ENCODE data around the gene MED27. TPM values are rescaled to one million over a fixed set of nuclear protein-coding genes. Genes with fewer than 3 reads are reported as not detected.
"Not testable (repeated sequence)": the region's sequence is repeated elsewhere in the genome, so short reads cannot be mapped to it uniquely, and the experiment has no call there.

Gene MED27
- total RNA-seq, 2 donors from 2014 or later, result 12.0 to 18.8 TPM

DNA sequence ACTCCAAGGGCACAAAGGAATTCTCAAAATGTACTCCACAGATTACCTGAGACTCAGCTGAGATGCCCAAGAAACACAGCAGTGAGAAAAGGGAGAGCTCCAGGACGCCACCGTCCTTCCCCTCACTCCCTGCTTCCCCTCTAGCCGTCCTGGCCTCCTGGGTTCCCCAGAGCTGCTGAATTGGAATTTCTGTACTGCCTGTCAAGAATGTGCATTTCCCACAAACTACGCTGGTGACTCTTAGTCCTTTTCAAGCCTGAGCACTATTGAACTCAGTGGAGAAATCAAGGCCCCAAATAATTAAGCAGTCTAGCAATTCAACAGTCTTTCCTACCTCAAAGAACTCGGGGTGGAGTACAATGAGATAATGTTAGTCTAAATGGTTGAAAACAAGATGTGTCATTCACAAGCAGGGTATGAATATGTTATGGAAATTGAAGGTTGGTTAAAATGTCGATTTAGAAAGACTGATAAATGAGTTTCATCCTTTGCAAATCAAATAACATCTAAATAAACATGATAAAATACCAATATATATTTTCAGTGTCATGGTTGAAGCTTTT lies 153.2 kb downstream of the MED27 start:
- no peak for DNase-seq
- H3K9me3 ChIP-seq, result no peaks in the 10 kb centered on the region
- no peaks in the 10 kb centered on the region for H3K27me3 ChIP-seq
- no peak overlapping the region for H3K27ac ChIP-seq
- no peak overlapping the region for H3K4me3 ChIP-seq
- TF ChIP-seq, protein P1, sequence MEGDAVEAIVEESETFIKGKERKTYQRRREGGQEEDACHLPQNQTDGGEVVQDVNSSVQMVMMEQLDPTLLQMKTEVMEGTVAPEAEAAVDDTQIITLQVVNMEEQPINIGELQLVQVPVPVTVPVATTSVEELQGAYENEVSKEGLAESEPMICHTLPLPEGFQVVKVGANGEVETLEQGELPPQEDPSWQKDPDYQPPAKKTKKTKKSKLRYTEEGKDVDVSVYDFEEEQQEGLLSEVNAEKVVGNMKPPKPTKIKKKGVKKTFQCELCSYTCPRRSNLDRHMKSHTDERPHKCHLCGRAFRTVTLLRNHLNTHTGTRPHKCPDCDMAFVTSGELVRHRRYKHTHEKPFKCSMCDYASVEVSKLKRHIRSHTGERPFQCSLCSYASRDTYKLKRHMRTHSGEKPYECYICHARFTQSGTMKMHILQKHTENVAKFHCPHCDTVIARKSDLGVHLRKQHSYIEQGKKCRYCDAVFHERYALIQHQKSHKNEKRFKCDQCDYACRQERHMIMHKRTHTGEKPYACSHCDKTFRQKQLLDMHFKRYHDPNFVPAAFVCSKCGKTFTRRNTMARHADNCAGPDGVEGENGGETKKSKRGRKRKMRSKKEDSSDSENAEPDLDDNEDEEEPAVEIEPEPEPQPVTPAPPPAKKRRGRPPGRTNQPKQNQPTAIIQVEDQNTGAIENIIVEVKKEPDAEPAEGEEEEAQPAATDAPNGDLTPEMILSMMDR (IDR thresholded peaks at IDR 0.05), result no peak
- H3K36me3 ChIP-seq, result no peaks in the 10 kb centered on the region
- H3K9ac ChIP-seq (ENCODE audit: low read depth in 2 of 2, low read length in 2 of 2), result no peak overlapping the region
- intact Hi-C loops (cut with DNase I), result no loop called here
- no peaks in the 10 kb centered on the region for H3K4me1 ChIP-seq

DNA sequence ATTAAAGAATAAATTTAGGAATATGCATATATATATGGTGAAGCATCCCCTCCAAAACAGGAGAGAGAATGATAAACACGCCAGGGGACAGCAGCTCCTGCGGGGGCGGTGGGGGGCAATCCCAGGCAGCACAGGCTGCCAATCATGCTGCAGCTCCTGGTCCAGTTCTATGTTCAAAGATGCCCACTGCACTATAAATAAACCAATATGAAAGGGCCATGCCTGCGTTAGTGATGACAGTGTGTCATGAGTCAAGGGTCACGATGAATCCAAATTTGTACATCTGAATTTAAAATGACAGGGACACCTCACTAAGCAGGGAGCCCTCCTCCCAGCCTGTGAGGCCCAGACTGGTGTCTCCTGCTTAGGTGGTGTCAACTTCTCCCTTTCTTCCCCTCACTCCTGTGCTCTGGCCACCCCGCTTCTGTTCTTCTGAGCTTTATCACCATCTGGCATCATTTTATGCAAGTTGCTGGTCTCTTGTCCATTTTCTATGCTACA lies 153.9 kb downstream of the MED27 start:
- intact Hi-C loops (cut with DNase I), result no loop called here
- Histone ChIP-seq H3K9me3 (no peaks in the 10 kb centered on the region), H3K4me3 (no peak overlapping the region), H3K27ac (no peak overlapping the region), H3K27me3 (no peaks in the 10 kb centered on the region), H3K9ac (ENCODE audit: low read depth in 2 of 2, low read length in 2 of 2) (no peak overlapping the region), H3K4me1 (no peaks in the 10 kb centered on the region), H3K36me3 (no peaks in the 10 kb centered on the region)
- DNase-seq, result no peak
- TF ChIP-seq, protein P1 (IDR thresholded peaks at IDR 0.05), result no peak

DNA sequence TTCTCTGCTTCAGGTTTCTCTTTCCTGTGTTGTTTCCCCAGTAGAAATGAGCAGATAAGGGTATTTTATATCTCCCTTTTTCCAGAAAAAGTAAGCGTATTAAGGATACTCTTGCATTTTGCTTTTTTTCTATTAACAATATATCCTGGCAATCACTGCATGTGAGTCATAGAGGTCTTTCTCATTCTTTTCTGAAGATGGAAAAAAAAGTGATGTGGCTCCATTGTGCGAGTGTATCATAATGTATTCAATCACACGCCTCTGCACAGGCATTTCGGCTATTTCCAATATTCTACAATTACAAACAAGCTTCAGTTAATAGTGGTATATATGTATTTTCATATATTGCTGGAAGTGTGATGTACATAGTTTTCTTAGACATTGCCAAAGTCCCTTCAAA lies 155.9 kb downstream of the MED27 start:
- no peaks in the 10 kb centered on the region for H3K9me3 ChIP-seq
- H3K36me3 ChIP-seq, result no peaks in the 10 kb centered on the region
- no peak overlapping the region for H3K27ac ChIP-seq
- no peak overlapping the region for H3K4me3 ChIP-seq
- H3K27me3 ChIP-seq, result no peaks in the 10 kb centered on the region
- H3K9ac ChIP-seq (ENCODE audit: low read depth in 2 of 2, low read length in 2 of 2), result no peak overlapping the region
- intact Hi-C loops (cut with DNase I), result no loop called here
- no peak for DNase-seq
- TF ChIP-seq, protein P1 (IDR thresholded peaks at IDR 0.05), result no peak
- H3K4me1 ChIP-seq, result no peaks in the 10 kb centered on the region

DNA sequence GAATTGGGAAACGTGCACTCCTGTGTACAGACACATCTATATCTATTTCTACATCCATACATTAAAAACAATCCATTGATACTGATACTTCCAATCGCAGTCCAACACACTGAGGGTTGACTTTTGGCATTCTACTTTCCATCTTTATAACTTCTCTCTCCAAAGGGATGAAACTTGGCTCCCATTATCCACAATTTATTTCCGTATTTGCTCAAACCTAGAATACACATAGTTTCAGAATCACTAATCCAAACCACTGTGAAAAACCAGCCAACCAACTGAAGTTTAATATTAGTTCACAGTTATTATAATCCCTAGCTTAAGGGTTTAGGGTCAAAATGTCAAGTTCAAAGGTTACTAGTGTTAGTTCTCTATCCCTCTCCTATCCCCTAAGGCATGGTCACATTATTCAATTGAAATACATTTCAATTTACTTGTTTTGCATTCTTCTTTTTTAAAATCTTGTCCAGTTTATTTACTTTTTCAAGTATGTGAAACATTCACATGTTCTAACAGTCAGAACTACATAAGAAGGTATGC lies 156.5 kb downstream of the MED27 start:
- no peak for DNase-seq

DNA sequence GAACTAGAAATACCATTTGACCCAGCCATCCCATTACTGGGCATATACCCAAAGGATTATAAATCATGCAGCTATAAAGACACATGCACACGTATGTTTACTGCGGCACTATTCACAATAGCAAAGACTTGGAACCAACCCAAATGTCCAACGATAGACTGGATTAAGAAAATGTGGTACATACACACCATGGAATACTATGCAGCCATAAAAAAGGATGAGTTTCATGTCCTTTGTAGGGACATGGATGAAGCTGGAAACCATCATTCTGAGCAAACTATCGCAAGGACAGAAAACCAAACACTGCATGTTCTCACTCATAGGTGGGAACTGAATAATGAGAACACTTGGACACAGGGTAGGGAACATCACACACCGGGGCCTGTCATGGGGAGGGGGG lies 158.0 kb downstream of the MED27 start:
- H3K4me3 ChIP-seq; intact Hi-C loops (cut with DNase I); H3K36me3 ChIP-seq; H3K27ac ChIP-seq; H3K9me3 ChIP-seq; H3K4me1 ChIP-seq; H3K9ac ChIP-seq (ENCODE audit: low read depth in 2 of 2, low read length in 2 of 2); DNase-seq; H3K27me3 ChIP-seq: not testable (repeated sequence)

More for the DNA sequence above, 156.5 kb downstream of the MED27 start:
- TF ChIP-seq, protein P1 (IDR thresholded peaks at IDR 0.05), result no peak
- Histone ChIP-seq H3K27me3 (no peaks in the 10 kb centered on the region), H3K27ac (no peak overlapping the region), H3K9me3 (no peaks in the 10 kb centered on the region), H3K4me1 (no peaks in the 10 kb centered on the region), H3K36me3 (no peaks in the 10 kb centered on the region), H3K4me3 (no peak overlapping the region), H3K9ac (ENCODE audit: low read depth in 2 of 2, low read length in 2 of 2) (no peak overlapping the region)
- intact Hi-C loops (cut with DNase I), result no loop called here

DNA sequence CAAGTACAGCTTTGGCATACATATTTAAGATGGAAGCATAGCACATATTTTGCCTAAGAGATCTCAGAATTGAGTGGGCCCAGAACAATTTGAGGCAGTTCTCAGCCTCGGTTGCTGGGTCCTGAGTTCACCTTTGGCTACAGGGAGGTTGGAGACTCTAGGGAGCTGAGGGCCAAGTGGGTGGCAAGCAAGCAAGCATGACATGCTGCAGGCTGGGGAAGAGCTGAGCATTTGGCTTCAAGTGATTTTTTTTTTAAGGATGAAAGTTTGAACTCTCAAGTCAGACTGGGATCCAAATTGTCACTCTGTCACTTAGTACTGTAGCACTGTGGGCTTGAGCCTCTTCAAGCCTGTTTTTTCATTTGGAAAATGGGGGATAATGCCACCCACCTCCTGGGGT lies 160.5 kb downstream of the MED27 start:
- no peak for DNase-seq
- H3K27ac ChIP-seq, result no peak overlapping the region
- H3K9ac ChIP-seq (ENCODE audit: low read depth in 2 of 2, low read length in 2 of 2), result no peak overlapping the region
- H3K9me3 ChIP-seq, result no peaks in the 10 kb centered on the region
- intact Hi-C loops (cut with DNase I), result no loop called here
- H3K27me3 ChIP-seq, result no peaks in the 10 kb centered on the region
- H3K4me1 ChIP-seq, result no peaks in the 10 kb centered on the region
- H3K4me3 ChIP-seq, result no peak overlapping the region
- H3K36me3 ChIP-seq, result no peaks in the 10 kb centered on the region
- TF ChIP-seq, protein P1 (IDR thresholded peaks at IDR 0.05), result no peak

Data from colonic mucosa (tissue), 4 donors.